Common myeloid progenitor, CD34-positive (primary cell): Measurements from ENCODE around the gene SETD3.
"Not testable (repeated sequence)": the region's sequence is repeated elsewhere in the genome, so short reads cannot be mapped to it uniquely, and the experiment has no call there.

Source experiments
- CTCF ChIA-PET: fragments of 350-600 bp; sonication (Branson Sonifier 250); formaldehyde crosslinking; loops from one replicate; lab custom pipeline; 2021; ENCODE audit warnings: antibody characterized with exemption; lab: Charles Lee
- POLR2A ChIA-PET: fragments of 350-600 bp; sonication (Branson Sonifier 250); formaldehyde crosslinking; loops from one replicate; lab custom pipeline; 2021; ENCODE audit warnings: antibody characterized with exemption; lab: Charles Lee
- DNase-seq, 3 donors: peaks; one replicate each; pipeline versions ENCODE4 v3.0.0 to v3.0.0-alpha.2; 2013
- H3K27ac ChIP-seq, 2 experiments: 1 replicate in 1 of 2; 2 replicates in 1 of 2; pipeline ENCODE4 v1.7.0; 2013; ENCODE audit warnings: inconsistent platforms in 2 of 2, low read length in 2 of 2, mild to moderate bottlenecking in 2 of 2, low read depth in 1 of 2, moderate library complexity in 1 of 2; ENCODE audit not compliant: severe bottlenecking in 2 of 2, insufficient read depth in 1 of 2, poor library complexity in 1 of 2
- H3K27me3 ChIP-seq, 5 experiments: replicated peaks in 2 of 5; 1 replicate in 3 of 5; 2 replicates in 2 of 5; pipeline versions ENCODE4 v1.6.1 to v1.7.0; 2013; ENCODE audit warnings: low read length in 4 of 5, mild to moderate bottlenecking in 2 of 5, moderate library complexity in 2 of 5, inconsistent platforms in 1 of 5; ENCODE audit not compliant: insufficient read depth in 5 of 5, control insufficient read depth in 4 of 5
- H3K36me3 ChIP-seq, 4 experiments: 1 replicate in 2 of 4; 2 replicates in 2 of 4; pipeline versions ENCODE4 v1.6.1 to v1.7.0; 2013; ENCODE audit warnings: low read length in 3 of 4, control low read depth in 1 of 4, mild to moderate bottlenecking in 1 of 4; ENCODE audit not compliant: control insufficient read depth in 4 of 4, insufficient read depth in 4 of 4
- H3K4me1 ChIP-seq, 4 experiments: 1 replicate in 3 of 4; 2 replicates in 1 of 4; pipeline versions ENCODE4 v1.6.1 to v1.7.1; 2013; ENCODE audit warnings: low read length in 3 of 4, mild to moderate bottlenecking in 3 of 4, control low read depth in 1 of 4, inconsistent platforms in 1 of 4, moderate library complexity in 1 of 4; ENCODE audit not compliant: control insufficient read depth in 4 of 4, insufficient read depth in 4 of 4; ENCODE audit errors: control extremely low read depth in 1 of 4
- H3K4me3 ChIP-seq, 7 experiments: 1 replicate in 4 of 7; 2 replicates in 3 of 7; pipeline versions ENCODE4 v1.5.1 to v1.7.0; 2013; ENCODE audit warnings: mild to moderate bottlenecking in 7 of 7, low read length in 6 of 7, moderate library complexity in 6 of 7, inconsistent platforms in 2 of 7, low read depth in 2 of 7, control low read depth in 1 of 7; ENCODE audit not compliant: insufficient read depth in 4 of 7, control insufficient read depth in 1 of 7; ENCODE audit errors: extremely low read depth in 1 of 7
- H3K9me3 ChIP-seq, 5 experiments: 1 replicate in 4 of 5; 2 replicates in 1 of 5; pipeline versions ENCODE4 v1.6.1 to v1.7.1; 2013; ENCODE audit warnings: low read length in 4 of 5, mild to moderate bottlenecking in 2 of 5, inconsistent platforms in 1 of 5, low read depth in 1 of 5, moderate library complexity in 1 of 5; ENCODE audit not compliant: control insufficient read depth in 4 of 5, insufficient read depth in 2 of 5; ENCODE audit errors: control extremely low read depth in 1 of 5
- WGBS: methylation state at CpG from one replicate; pipeline ENCODE4 v1.1.5; 2013; ENCODE audit not compliant: insufficient coverage; 5-methylcytosine and 5-hydroxymethylcytosine counted together

Gene SETD3

GRCh38 chr14:99350751-99351150 lies 129.9 kb downstream of the SETD3 start:
- ChIA-PET CTCF (no interaction called here), POLR2A (no interaction called here)
- Histone ChIP-seq H3K27ac (no peak overlapping the region), H3K9me3 (peaks cover 0 to 4% (median 0%) of the 10 kb centered on the region in 5 experiments), H3K4me3 (no peak overlapping the region), H3K27me3 (peaks cover 0 to 19% (median 4%) of the 10 kb centered on the region in 5 experiments), H3K36me3 (no peaks in the 10 kb centered on the region), H3K4me1 (no peaks in the 10 kb centered on the region)
- WGBS, result 100% methylated on average over 5 of the region's 12 CpGs
- no peak for DNase-seq

GRCh38 chr14:99349721-99350495 lies 130.8 kb downstream of the SETD3 start:
- Histone ChIP-seq H3K9me3 (peaks cover 0 to 4% (median 0%) of the 10 kb centered on the region in 5 experiments), H3K4me1 (no peaks in the 10 kb centered on the region), H3K27me3 (peaks cover 0 to 24% (median 6%) of the 10 kb centered on the region in 5 experiments), H3K36me3 (no peaks in the 10 kb centered on the region), H3K4me3 (no peak overlapping the region), H3K27ac (no peak overlapping the region)
- ChIA-PET POLR2A (no interaction called here), CTCF (interaction anchor here (0.6 kb wide), 1 partner anchor 604 kb away, joined by 4 read pairs; no protein-coding TSS in a partner anchor)
- 96% methylated on average over 11 of the region's 13 CpGs for WGBS
- no peak for DNase-seq

GRCh38 chr14:99348816-99349614 lies 131.6 kb downstream of the SETD3 start:
- Histone ChIP-seq H3K4me3 (no peak overlapping the region), H3K27ac (no peak overlapping the region), H3K27me3 (peaks cover 0 to 25% (median 8%) of the 10 kb centered on the region in 5 experiments), H3K4me1 (no peaks in the 10 kb centered on the region), H3K36me3 (no peaks in the 10 kb centered on the region), H3K9me3 (peaks cover 0 to 3% (median 0%) of the 10 kb centered on the region in 5 experiments)
- POLR2A ChIA-PET, result no interaction called here
- peak in 2 of 3 donors; percentile 4 to 10 for DNase-seq
- CTCF ChIA-PET, result no interaction called here
- WGBS, result 63% methylated on average over 11 of the region's 18 CpGs

DNA sequence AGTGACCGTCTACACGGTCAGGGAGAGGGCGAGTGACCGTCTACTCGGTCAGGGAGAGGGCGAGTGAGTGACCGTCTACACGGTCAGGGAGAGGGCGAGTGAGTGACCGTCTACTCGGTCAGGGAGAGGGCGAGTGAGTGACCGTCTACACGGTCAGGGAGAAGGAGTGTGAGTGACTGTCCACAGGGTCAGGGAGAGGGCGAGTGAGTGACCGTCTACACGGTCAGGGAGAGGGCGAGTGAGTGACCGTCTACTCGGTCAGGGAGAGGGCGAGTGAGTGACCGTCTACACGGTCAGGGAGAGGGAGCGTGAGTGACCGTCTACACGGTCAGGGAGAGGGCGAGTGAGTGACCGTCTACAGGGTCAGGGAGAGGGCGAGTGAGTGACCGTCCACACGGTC lies 132.4 kb downstream of the SETD3 start:
- H3K36me3 ChIP-seq, POLR2A ChIA-PET, DNase-seq, H3K9me3 ChIP-seq, H3K27ac ChIP-seq, CTCF ChIA-PET, H3K4me1 ChIP-seq, H3K4me3 ChIP-seq: not testable (repeated sequence)
- WGBS, result 96% methylated on average over 23 of the region's 31 CpGs
- peaks cover 0 to 26% (median 8%) of the 10 kb centered on the region in 5 experiments for H3K27me3 ChIP-seq
